Head of caudate nucleus (tissue), 42 donors: ENCODE data around the gene PPEF1.
A peak's percentile ranks its signal among the peaks of the same experiment; 100 is the strongest.

ENCODE experiments used
- DNase-seq, 42 donors: peaks; one replicate each; pipeline versions ENCODE4 v3.0.0 to v3.0.0-alpha.2; 2020 to 2021; ENCODE audit warnings: mixed read lengths in 7 of 42
- intact Hi-C: fragments of 100-400 bp; cut with DNase I; formaldehyde crosslinking; loops from one replicate; pipeline ENCODE4 v1.15.0; 2022

The PPEF1 gene

GRCh38 chrX:18872621-18873020 lies 165.2 kb downstream of the PPEF1 start:
- intact Hi-C loops: no loop called here

GRCh38 chrX:18873189-18873791 lies 165.8 kb downstream of the PPEF1 start:
- peak in 40 of 42 donors; percentile 33 to 87 (median 70) for DNase-seq

More at GRCh38 chrX:18872621-18873020, 165.2 kb downstream of the PPEF1 start:
- peak in 1 of 42 donors; percentile 29 for DNase-seq

GRCh38 chrX:18873836-18874235 lies 166.4 kb downstream of the PPEF1 start:
- no peak for DNase-seq
- intact Hi-C loops: no loop called here

More at GRCh38 chrX:18873189-18873791, 165.8 kb downstream of the PPEF1 start:
- intact Hi-C loops: no loop called here

GRCh38 chrX:18874560-18875255 lies 167.3 kb downstream of the PPEF1 start:
- DNase-seq: no peak

GRCh38 chrX:18875256-18875878 lies 167.9 kb downstream of the PPEF1 start:
- intact Hi-C loops: no loop called here
- no peak for DNase-seq

More at GRCh38 chrX:18874560-18875255, 167.3 kb downstream of the PPEF1 start:
- intact Hi-C loops: no loop called here

- intact Hi-C loops: no loop called here
- no peak for DNase-seq
Observed at GRCh38 chrX:18877469-18877868, 170.0 kb downstream of the PPEF1 start.
